ENCODE data around the gene CLPTM1L. TPM values are rescaled to one million over a fixed set of nuclear protein-coding genes. Genes with fewer than 3 reads are reported as not detected.

Gene CLPTM1L
- polyA plus RNA-seq, 1 donor from 2014 or later, result 61.6 TPM

DNA sequence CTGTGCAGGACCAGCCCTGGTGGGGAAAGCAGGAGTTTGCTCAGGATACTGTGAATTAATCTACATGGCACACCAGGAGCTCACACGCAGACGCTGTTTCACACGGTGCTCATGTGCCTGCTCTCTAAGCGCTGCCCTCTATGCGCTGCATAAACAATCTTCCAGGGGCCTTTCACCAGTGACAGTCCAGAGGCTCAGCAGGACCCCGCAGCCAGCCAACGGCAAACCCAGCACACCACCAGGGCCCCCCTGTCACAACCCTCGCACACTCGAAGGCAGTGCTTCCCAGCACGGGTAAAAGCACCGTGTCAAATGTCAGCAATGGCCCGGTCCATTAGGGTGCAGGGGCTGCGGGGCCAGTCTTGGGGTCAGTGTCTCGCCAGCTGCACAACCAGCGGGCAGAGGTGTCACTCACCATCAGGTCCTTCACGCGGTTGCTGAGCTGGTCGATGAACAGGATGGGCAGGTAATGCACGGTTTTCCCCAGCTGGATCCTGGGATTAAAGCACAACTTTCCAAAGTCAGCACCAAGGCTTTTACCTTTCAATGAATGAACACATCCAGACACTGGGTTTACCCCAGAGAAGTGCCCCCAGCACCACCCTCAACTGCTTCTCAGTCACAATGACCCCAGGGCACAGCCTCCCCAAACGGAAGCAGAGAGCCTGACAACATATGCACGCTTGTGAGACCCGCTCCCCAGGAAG is 7.3 kb downstream of the CLPTM1L start:
- H3K9me2 ChIP-seq (ENCODE audit: insufficient read depth, low read length), result no peaks in the 10 kb centered on the region
- H4K20me1 ChIP-seq (ENCODE audit: insufficient read depth), result no peaks in the 10 kb centered on the region
- H3K27me3 ChIP-seq (ENCODE audit: insufficient read depth, low read depth, low read length), result no peaks in the 10 kb centered on the region
- no peaks in the 10 kb centered on the region for H3K9me3 ChIP-seq (ENCODE audit: low read length)
- no peak for TF ChIP-seq TAF1 (IDR thresholded peaks at IDR 0.05; ENCODE audit: low read depth)
- no peak for TF ChIP-seq EP300 (conservative IDR thresholded peaks at IDR 0.05; ENCODE audit: poor library complexity, severe bottlenecking)
- TF ChIP-seq RAD21 (conservative IDR thresholded peaks at IDR 0.05), result no peak
- no peak for TF ChIP-seq MXI1 (conservative IDR thresholded peaks at IDR 0.05; ENCODE audit: poor library complexity, severe bottlenecking)
- TF ChIP-seq EZH2 (IDR thresholded peaks at IDR 0.05; ENCODE audit: borderline replicate concordance, insufficient read depth, low read length, poor library complexity, severe bottlenecking), result no peak
- TF ChIP-seq POLR2AphosphoS5 (IDR thresholded peaks at IDR 0.05), result no peak
- no peak for TF ChIP-seq SMC3 (conservative IDR thresholded peaks at IDR 0.05; ENCODE audit: poor library complexity)
- TF ChIP-seq, protein P1, sequence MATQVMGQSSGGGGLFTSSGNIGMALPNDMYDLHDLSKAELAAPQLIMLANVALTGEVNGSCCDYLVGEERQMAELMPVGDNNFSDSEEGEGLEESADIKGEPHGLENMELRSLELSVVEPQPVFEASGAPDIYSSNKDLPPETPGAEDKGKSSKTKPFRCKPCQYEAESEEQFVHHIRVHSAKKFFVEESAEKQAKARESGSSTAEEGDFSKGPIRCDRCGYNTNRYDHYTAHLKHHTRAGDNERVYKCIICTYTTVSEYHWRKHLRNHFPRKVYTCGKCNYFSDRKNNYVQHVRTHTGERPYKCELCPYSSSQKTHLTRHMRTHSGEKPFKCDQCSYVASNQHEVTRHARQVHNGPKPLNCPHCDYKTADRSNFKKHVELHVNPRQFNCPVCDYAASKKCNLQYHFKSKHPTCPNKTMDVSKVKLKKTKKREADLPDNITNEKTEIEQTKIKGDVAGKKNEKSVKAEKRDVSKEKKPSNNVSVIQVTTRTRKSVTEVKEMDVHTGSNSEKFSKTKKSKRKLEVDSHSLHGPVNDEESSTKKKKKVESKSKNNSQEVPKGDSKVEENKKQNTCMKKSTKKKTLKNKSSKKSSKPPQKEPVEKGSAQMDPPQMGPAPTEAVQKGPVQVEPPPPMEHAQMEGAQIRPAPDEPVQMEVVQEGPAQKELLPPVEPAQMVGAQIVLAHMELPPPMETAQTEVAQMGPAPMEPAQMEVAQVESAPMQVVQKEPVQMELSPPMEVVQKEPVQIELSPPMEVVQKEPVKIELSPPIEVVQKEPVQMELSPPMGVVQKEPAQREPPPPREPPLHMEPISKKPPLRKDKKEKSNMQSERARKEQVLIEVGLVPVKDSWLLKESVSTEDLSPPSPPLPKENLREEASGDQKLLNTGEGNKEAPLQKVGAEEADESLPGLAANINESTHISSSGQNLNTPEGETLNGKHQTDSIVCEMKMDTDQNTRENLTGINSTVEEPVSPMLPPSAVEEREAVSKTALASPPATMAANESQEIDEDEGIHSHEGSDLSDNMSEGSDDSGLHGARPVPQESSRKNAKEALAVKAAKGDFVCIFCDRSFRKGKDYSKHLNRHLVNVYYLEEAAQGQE (IDR thresholded peaks at IDR 0.05; ENCODE audit: borderline replicate concordance), result no peak
- TF ChIP-seq, protein P2, sequence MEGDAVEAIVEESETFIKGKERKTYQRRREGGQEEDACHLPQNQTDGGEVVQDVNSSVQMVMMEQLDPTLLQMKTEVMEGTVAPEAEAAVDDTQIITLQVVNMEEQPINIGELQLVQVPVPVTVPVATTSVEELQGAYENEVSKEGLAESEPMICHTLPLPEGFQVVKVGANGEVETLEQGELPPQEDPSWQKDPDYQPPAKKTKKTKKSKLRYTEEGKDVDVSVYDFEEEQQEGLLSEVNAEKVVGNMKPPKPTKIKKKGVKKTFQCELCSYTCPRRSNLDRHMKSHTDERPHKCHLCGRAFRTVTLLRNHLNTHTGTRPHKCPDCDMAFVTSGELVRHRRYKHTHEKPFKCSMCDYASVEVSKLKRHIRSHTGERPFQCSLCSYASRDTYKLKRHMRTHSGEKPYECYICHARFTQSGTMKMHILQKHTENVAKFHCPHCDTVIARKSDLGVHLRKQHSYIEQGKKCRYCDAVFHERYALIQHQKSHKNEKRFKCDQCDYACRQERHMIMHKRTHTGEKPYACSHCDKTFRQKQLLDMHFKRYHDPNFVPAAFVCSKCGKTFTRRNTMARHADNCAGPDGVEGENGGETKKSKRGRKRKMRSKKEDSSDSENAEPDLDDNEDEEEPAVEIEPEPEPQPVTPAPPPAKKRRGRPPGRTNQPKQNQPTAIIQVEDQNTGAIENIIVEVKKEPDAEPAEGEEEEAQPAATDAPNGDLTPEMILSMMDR (IDR thresholded peaks at IDR 0.05; ENCODE audit: poor library complexity, severe bottlenecking), result no peak
- no peak overlapping the region for H3K27ac ChIP-seq (ENCODE audit: low read length)
- no peaks in the 10 kb centered on the region for H3F3A ChIP-seq (ENCODE audit: insufficient read depth, low read length, poor library complexity, severe bottlenecking)
- H3K79me2 ChIP-seq (replicated peaks; ENCODE audit: insufficient read depth, low read length), result no peaks in the 10 kb centered on the region
- H3K4me3 ChIP-seq (ENCODE audit: low read length), result no peak overlapping the region
- no peaks in the 10 kb centered on the region for H3K36me3 ChIP-seq (ENCODE audit: insufficient read depth, low read length)
- H3K4me2 ChIP-seq (ENCODE audit: low read length), result no peak overlapping the region
- no peak overlapping the region for H3K9ac ChIP-seq (ENCODE audit: low read length)
- no peak overlapping the region for H2AFZ ChIP-seq (ENCODE audit: low read depth, low read length)

DNA sequence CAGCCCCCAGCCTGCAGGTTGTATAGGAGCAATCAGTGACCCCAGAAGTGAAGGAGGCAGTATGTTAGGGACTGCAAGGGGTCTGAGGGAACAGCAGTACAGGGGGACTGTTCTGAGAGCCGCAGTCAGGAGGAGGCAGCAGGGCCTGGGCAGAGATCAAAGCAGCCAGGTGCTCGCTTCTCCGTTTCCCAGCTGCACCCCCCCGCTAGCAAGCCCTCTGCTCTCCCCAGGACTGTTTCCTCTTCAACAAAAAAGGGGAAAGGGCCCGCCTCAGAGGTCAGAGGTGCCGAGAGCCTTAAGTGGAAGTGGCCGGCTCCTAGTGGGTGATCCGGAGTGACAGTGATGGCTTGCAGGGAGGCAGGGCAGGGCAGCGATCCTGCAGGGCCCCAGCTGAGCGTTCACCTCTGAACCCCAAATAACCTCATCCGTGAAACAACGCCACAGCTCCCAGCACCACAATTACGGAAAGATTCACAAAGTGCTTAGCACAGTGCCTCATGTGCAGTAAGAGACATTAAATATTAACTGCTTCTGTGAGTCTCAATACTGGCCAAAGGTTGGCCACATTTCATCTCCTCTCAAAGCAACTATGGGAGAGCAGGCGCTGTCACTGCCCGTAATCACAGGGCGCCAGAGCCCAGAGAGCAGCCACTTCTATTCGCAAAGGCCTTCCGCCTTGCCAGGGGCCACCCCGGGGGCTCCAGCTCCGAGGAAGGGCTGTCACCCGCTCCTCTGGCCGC is 8.0 kb downstream of the CLPTM1L start:
- H3F3A ChIP-seq (ENCODE audit: insufficient read depth, low read length, poor library complexity, severe bottlenecking), result no peaks in the 10 kb centered on the region
- TF ChIP-seq SMC3 (conservative IDR thresholded peaks at IDR 0.05; ENCODE audit: poor library complexity) (no peak), TAF1 (IDR thresholded peaks at IDR 0.05; ENCODE audit: low read depth) (no peak), POLR2AphosphoS5 (IDR thresholded peaks at IDR 0.05) (no peak), EP300 (conservative IDR thresholded peaks at IDR 0.05; ENCODE audit: poor library complexity, severe bottlenecking) (no peak), MXI1 (conservative IDR thresholded peaks at IDR 0.05; ENCODE audit: poor library complexity, severe bottlenecking) (no peak), EZH2 (IDR thresholded peaks at IDR 0.05; ENCODE audit: borderline replicate concordance, insufficient read depth, low read length, poor library complexity, severe bottlenecking) (no peak), RAD21 (conservative IDR thresholded peaks at IDR 0.05) (no peak)
- TF ChIP-seq, protein P2 (IDR thresholded peaks at IDR 0.05; ENCODE audit: poor library complexity, severe bottlenecking), result no peak
- TF ChIP-seq, protein P1 (IDR thresholded peaks at IDR 0.05; ENCODE audit: borderline replicate concordance), result no peak
- no peak overlapping the region for H3K4me2 ChIP-seq (ENCODE audit: low read length)

More for the DNA sequence above, 8.0 kb downstream of the CLPTM1L start:
- no peaks in the 10 kb centered on the region for H3K36me3 ChIP-seq (ENCODE audit: insufficient read depth, low read length)
- no peak overlapping the region for H3K27ac ChIP-seq (ENCODE audit: low read length)
- no peak overlapping the region for H3K4me3 ChIP-seq (ENCODE audit: low read length)
- no peaks in the 10 kb centered on the region for H4K20me1 ChIP-seq (ENCODE audit: insufficient read depth)
- no peak overlapping the region for H2AFZ ChIP-seq (ENCODE audit: low read depth, low read length)
- no peaks in the 10 kb centered on the region for H3K27me3 ChIP-seq (ENCODE audit: insufficient read depth, low read depth, low read length)
- H3K9me2 ChIP-seq (ENCODE audit: insufficient read depth, low read length), result no peaks in the 10 kb centered on the region
- no peaks in the 10 kb centered on the region for H3K79me2 ChIP-seq (replicated peaks; ENCODE audit: insufficient read depth, low read length)
- no peaks in the 10 kb centered on the region for H3K9me3 ChIP-seq (ENCODE audit: low read length)
- no peak overlapping the region for H3K9ac ChIP-seq (ENCODE audit: low read length)

Data from neural cell (in vitro differentiated cells).